Right lobe of liver (tissue), 4 donors: ENCODE data around the gene ZCCHC10.

Experiments used
- POLR2A ChIP-seq: fragments of 450-650 bp; IDR thresholded peaks from one replicate; pipeline ENCODE4 v1.6.1; 2017; ENCODE audit warnings: antibody characterized with exemption, mild to moderate bottlenecking
- TF ChIP-seq, protein P1 (sequence below), 4 donors: fragments of 200-600 bp in 3 of 4; fragments of 450-650 bp in 1 of 4; IDR thresholded peaks; one replicate each; pipeline versions ENCODE4 v1.5.1 to v1.8.0; 2016 to 2022; ENCODE audit warnings: antibody characterized with exemption in 4 of 4, mild to moderate bottlenecking in 2 of 4
- donor health status: DM: no; HTN: no; CAD: no.
- donor health status: DM: no; HTN: no; CAD: no.
- donor health status: DM: no; HTN: yes; CAD: no.

DNA sequence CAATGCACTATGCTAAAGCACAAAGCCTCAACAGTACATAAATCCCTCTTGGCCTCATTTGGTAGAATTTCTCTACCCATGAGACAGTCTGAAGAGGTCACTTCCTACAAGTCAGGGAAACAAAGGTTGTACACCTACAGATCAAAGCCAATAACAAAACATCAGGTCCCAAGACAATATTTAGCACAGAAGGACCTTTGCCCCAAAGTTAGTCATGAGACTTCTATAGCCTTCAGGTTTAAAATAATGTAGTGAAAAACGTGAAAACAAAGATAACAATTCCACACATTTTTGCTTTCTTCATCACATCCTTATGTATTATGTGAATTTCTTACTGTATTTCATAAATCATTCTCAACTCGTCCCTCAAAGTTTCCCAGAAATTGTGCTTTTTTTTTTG is 78.7 kb downstream of the ZCCHC10 start:
- no peak for TF ChIP-seq POLR2A
- TF ChIP-seq, protein P1, sequence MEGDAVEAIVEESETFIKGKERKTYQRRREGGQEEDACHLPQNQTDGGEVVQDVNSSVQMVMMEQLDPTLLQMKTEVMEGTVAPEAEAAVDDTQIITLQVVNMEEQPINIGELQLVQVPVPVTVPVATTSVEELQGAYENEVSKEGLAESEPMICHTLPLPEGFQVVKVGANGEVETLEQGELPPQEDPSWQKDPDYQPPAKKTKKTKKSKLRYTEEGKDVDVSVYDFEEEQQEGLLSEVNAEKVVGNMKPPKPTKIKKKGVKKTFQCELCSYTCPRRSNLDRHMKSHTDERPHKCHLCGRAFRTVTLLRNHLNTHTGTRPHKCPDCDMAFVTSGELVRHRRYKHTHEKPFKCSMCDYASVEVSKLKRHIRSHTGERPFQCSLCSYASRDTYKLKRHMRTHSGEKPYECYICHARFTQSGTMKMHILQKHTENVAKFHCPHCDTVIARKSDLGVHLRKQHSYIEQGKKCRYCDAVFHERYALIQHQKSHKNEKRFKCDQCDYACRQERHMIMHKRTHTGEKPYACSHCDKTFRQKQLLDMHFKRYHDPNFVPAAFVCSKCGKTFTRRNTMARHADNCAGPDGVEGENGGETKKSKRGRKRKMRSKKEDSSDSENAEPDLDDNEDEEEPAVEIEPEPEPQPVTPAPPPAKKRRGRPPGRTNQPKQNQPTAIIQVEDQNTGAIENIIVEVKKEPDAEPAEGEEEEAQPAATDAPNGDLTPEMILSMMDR (IDR thresholded peaks at IDR 0.05), result no peak
